Measurements from ENCODE around the gene FAM120B. TPM values are rescaled to one million over a fixed set of nuclear protein-coding genes. Genes with fewer than 3 reads are reported as not detected.

The FAM120B gene
- total RNA-seq, 3 donors from 2014 or later, result 28.8 to 35.0 (median 33.8) TPM

GRCh38 chr6:170290296-170291128, 16.0 kb upstream of the FAM120B start, which contains the start of gene DLL1:
Gene DLL1, minus strand, starts transcription at chr6:170291078. Its CDS starts 939 bp downstream, at chr6:170290139.
- Histone ChIP-seq H3K27ac (peak within 1 kb of the TSS; percentile 77 to 92), H3K4me3 (peak within 1 kb of the TSS; percentile 77 to 93 (median 78)), H3K36me3 (no peaks in the 10 kb centered on the region), H3K4me1 (peaks cover 8 to 10% of the 10 kb centered on the region in 2 donors), H3K9me3 (no peaks in the 10 kb centered on the region), H3K27me3 (peaks cover 0 to 11% of the 10 kb centered on the region in 2 donors)
- intact Hi-C loops (cut with DNase I; ENCODE audit: low total_unique reads), result no loop called here
- DNase-seq (ENCODE audit: low spot score in 2 of 2), result peak in 1 of 2 donors; percentile 39
- TF ChIP-seq POLR2A (IDR thresholded peaks at IDR 0.05) (peak; percentile 33), POLR2AphosphoS5 (IDR thresholded peaks at IDR 0.05) (peak in 1 of 3 donors; percentile 36)
- TF ChIP-seq, protein P1, sequence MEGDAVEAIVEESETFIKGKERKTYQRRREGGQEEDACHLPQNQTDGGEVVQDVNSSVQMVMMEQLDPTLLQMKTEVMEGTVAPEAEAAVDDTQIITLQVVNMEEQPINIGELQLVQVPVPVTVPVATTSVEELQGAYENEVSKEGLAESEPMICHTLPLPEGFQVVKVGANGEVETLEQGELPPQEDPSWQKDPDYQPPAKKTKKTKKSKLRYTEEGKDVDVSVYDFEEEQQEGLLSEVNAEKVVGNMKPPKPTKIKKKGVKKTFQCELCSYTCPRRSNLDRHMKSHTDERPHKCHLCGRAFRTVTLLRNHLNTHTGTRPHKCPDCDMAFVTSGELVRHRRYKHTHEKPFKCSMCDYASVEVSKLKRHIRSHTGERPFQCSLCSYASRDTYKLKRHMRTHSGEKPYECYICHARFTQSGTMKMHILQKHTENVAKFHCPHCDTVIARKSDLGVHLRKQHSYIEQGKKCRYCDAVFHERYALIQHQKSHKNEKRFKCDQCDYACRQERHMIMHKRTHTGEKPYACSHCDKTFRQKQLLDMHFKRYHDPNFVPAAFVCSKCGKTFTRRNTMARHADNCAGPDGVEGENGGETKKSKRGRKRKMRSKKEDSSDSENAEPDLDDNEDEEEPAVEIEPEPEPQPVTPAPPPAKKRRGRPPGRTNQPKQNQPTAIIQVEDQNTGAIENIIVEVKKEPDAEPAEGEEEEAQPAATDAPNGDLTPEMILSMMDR (IDR thresholded peaks at IDR 0.05), result no peak

DNA sequence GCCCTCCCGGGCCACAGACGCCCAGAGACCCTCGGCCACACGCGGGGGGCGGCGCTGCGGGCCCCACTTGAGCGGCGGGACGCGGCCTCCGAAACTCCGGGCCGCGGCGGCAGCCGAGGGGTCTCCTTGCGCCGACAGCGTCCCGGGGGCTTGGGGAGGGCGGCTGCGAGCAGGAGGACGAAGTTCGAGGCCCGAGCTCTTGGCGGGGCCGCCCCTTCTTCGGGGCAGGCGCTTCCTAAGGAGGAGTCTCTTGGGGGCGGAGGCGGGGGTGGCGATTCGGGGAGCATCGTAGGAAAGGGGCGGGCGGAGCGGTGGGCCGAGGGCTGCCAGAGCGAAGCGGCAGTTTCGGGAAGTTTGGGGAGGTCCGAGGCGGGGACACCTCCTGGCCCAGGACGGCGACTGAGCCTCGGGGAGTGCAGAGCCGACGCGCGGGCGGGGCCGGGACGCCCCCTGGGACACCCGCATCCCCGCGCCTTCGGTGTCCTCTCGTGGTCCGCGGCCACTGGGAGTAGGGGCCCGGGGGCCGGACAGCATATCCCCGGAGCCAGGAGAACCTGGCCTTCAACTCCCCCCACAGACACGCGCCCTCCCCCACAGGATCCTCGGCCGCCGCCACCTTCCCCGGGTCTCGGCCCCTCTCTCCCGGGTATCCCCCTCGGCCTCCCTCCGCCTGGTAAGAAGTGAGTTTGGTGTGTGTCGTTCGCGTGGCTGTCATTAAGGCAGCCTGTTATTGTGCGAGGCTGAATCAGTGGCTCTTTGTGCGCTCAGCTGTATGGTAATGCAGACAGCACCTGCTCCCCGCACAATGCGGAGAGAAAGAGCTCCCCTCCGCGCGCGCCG, 15.1 kb upstream of the FAM120B start:
- Histone ChIP-seq H3K4me1 (peaks cover 13 to 14% of the 10 kb centered on the region in 2 donors), H3K4me3 (peak overlapping the region; percentile 77 to 93 (median 78)), H3K27me3 (peaks cover 0 to 21% of the 10 kb centered on the region in 2 donors), H3K36me3 (no peaks in the 10 kb centered on the region), H3K27ac (peak overlapping the region; percentile 77 to 92), H3K9me3 (no peaks in the 10 kb centered on the region)
- TF ChIP-seq, protein P1 (IDR thresholded peaks at IDR 0.05), result no peak
- peak; percentile 21 for TF ChIP-seq POLR2A (IDR thresholded peaks at IDR 0.05)
- TF ChIP-seq POLR2AphosphoS5 (IDR thresholded peaks at IDR 0.05), result peak in 1 of 3 donors; percentile 15
- peak in 1 of 2 donors; percentile 68 for DNase-seq (ENCODE audit: low spot score in 2 of 2)
- intact Hi-C loops (cut with DNase I; ENCODE audit: low total_unique reads), result no loop called here

- no peak for DNase-seq (ENCODE audit: low spot score in 2 of 2)
- intact Hi-C loops (cut with DNase I; ENCODE audit: low total_unique reads), result no loop called here
- Histone ChIP-seq H3K27ac (peak overlapping the region; percentile 77 to 92), H3K4me1 (peaks cover 15 to 16% of the 10 kb centered on the region in 2 donors), H3K9me3 (no peaks in the 10 kb centered on the region), H3K36me3 (no peaks in the 10 kb centered on the region), H3K4me3 (peak overlapping the region; percentile 77 to 93 (median 78)), H3K27me3 (peaks cover 0 to 26% of the 10 kb centered on the region in 2 donors)
- TF ChIP-seq, protein P1 (IDR thresholded peaks at IDR 0.05), result no peak
- TF ChIP-seq POLR2AphosphoS5 (IDR thresholded peaks at IDR 0.05) (no peak), POLR2A (IDR thresholded peaks at IDR 0.05) (no peak)
These were observed 14.5 kb upstream of the FAM120B start for GRCh38 chr6:170292111-170292406.

DNA sequence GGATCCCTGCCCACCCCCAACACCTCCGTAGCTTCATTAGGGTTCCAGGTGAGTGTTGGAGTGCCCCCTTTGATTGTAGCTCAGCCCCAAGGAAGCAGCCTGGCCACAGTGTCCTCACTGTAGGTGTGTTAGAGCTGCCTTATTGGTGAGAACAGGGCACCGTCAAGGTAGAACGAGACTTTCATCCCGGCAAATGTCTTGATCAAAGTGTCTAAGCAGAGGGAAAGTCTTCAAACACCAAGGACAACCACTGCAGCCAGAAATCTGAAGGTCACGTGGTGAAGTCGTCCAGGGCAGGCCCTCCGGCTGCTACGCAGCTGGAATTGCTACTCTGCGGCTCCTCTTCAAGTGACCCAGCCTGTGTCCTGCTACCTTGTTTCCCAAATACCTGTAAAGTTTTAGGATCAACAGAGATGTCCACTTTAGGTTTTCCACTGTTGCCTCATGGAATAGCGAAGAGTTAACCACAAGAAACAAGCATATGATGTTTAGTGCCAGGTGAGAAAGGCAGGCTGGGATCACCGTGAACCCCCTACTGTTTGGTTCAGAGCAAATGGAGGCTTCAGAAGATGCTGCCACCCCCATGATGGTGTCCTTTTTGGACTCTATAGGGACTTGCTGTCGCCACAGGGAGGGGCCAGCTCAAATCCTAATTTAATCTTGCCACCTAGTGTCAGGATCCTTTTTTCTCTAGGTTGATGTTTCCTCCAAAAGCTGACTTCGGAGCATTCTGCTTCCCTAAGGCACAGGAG, 14.0 kb upstream of the FAM120B start:
- Histone ChIP-seq H3K27me3 (peaks cover 0 to 30% of the 10 kb centered on the region in 2 donors), H3K27ac (peak overlapping the region; percentile 77 to 92), H3K36me3 (no peaks in the 10 kb centered on the region), H3K4me1 (peaks cover 12 to 16% of the 10 kb centered on the region in 2 donors), H3K9me3 (no peaks in the 10 kb centered on the region), H3K4me3 (peak overlapping the region; percentile 77 to 93 (median 78))
- intact Hi-C loops (cut with DNase I; ENCODE audit: low total_unique reads), result no loop called here
- DNase-seq (ENCODE audit: low spot score in 2 of 2), result no peak
- TF ChIP-seq POLR2A (IDR thresholded peaks at IDR 0.05), result no peak
- TF ChIP-seq, protein P1 (IDR thresholded peaks at IDR 0.05), result no peak
- no peak for TF ChIP-seq POLR2AphosphoS5 (IDR thresholded peaks at IDR 0.05)

Data from breast epithelium (tissue), 4 donors.